Coronary artery (tissue), 2 donors: ENCODE measurements around the gene MCEMP1.

Source experiments
- DNase-seq: peaks from one replicate; pipeline ENCODE4 v3.0.0-alpha.2; 2017; ENCODE audit warnings: low spot score
- H3K27ac ChIP-seq, 2 donors: fragments of 200-600 bp; sonication (generic); one replicate each; pipeline ENCODE4 v1.5.1; 2016 to 2019
- H3K4me3 ChIP-seq: fragments of 200-600 bp; sonication (generic); 2 replicates; pipeline ENCODE4 v1.5.1; 2016; ENCODE audit warnings: mild to moderate bottlenecking, moderate library complexity
- TF ChIP-seq, protein P1 (sequence below): fragments of 200-600 bp; sonication (generic); IDR thresholded peaks from one replicate; pipeline ENCODE4 v1.5.1; 2019; ENCODE audit warnings: antibody characterized with exemption

The MCEMP1 gene

DNA sequence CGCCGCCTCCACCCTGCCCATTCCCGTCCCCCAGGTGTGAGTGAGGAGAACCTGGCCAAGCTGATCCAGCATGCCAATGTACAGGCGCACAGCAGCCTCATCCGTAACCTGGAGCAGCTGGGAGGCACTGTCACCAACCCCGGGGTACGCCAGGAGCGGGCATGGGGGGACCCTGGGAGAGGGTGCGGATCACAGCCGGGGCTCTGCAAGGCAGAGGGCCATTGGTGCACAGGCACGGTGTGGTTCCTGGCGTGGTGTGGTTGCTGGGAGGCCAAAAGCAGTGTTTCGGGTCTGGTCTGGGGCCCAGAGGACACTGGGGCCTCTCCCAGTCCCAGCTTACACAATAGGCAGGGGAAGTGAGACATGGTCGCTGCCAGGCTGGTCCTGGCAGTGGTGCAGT is 31.7 kb upstream of the MCEMP1 start:
- TF ChIP-seq, protein P1, sequence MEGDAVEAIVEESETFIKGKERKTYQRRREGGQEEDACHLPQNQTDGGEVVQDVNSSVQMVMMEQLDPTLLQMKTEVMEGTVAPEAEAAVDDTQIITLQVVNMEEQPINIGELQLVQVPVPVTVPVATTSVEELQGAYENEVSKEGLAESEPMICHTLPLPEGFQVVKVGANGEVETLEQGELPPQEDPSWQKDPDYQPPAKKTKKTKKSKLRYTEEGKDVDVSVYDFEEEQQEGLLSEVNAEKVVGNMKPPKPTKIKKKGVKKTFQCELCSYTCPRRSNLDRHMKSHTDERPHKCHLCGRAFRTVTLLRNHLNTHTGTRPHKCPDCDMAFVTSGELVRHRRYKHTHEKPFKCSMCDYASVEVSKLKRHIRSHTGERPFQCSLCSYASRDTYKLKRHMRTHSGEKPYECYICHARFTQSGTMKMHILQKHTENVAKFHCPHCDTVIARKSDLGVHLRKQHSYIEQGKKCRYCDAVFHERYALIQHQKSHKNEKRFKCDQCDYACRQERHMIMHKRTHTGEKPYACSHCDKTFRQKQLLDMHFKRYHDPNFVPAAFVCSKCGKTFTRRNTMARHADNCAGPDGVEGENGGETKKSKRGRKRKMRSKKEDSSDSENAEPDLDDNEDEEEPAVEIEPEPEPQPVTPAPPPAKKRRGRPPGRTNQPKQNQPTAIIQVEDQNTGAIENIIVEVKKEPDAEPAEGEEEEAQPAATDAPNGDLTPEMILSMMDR = no peak
- no peak for DNase-seq
- H3K4me3 ChIP-seq = no peak overlapping the region
- H3K27ac ChIP-seq = no peak overlapping the region

DNA sequence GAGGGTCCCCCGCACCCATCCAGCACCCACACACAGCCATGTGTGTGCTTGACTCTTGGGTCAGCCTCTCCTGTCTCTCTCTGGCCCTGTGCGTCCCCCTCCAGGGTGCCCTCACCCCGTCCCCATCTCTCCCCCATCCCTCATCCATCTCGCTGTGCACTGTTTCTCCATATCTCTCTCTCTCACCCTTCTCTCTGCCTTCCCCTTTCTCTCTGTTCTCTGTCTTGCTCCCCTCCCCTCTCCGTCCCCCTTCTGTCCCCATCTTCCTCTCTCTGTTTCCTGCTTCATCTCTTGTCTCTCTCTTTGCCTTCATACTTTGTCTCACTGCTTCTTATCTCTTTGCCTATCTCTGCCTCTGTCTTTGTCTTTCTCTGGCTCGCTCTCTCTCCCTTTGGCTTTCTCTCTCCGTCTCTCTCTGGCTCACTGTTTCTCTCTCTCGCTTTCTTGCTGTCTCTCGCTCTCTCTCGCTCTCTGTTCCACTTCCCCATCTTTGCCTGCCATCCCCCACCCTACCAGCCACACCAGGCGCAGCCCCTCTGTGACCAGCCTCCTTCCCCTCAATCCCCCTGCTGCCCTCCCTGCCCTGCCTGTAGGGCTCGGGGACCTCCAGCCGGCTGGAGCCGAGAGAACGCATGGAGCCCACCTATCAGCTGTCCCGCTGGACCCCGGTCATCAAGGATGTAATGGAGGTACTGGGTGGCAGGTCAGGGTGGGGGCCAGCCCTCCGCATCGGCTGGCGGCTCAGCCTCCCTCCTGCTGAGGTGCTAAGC is 31.0 kb upstream of the MCEMP1 start:
- no peak for DNase-seq
- TF ChIP-seq, protein P1 = no peak
- H3K27ac ChIP-seq = no peak overlapping the region
- no peak overlapping the region for H3K4me3 ChIP-seq

DNA sequence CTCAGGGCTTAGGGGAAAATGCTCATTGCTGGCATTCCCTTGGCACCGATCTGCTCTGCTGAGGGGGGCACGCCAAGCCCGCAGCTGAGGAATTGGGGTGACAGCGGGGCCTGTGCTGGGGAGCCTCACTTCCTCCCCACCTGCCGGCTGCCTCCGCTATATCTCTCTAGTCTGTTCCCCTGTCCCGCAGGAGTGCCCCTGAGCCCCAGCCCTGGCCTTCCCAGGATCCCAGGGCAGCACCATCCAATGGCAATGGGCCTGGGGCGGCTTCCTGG is 30.5 kb upstream of the MCEMP1 start:
- H3K27ac ChIP-seq = no peak overlapping the region

DNA sequence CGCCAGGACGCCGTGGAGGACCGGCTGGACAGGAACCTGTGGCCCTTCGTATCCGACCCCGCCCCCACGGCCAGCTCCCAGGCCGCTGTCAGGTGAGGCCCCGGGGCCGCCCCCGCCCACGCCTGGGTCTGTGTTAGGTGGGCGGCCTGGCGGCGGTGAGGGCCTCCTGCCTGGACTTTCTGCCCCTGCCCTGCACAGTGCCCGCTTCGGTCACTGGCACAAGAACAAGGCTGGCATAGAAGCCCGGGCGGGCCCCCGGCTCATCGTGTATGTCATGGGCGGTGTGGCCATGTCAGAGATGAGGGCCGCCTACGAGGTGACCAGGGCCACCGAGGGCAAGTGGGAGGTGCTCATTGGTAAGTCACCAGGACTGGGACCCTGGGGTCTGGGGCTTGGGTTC is 29.7 kb upstream of the MCEMP1 start:
- no peak for DNase-seq

More for the DNA sequence above, 30.5 kb upstream of the MCEMP1 start:
- no peak overlapping the region for H3K4me3 ChIP-seq
- TF ChIP-seq, protein P1 = no peak
- DNase-seq = no peak

DNA sequence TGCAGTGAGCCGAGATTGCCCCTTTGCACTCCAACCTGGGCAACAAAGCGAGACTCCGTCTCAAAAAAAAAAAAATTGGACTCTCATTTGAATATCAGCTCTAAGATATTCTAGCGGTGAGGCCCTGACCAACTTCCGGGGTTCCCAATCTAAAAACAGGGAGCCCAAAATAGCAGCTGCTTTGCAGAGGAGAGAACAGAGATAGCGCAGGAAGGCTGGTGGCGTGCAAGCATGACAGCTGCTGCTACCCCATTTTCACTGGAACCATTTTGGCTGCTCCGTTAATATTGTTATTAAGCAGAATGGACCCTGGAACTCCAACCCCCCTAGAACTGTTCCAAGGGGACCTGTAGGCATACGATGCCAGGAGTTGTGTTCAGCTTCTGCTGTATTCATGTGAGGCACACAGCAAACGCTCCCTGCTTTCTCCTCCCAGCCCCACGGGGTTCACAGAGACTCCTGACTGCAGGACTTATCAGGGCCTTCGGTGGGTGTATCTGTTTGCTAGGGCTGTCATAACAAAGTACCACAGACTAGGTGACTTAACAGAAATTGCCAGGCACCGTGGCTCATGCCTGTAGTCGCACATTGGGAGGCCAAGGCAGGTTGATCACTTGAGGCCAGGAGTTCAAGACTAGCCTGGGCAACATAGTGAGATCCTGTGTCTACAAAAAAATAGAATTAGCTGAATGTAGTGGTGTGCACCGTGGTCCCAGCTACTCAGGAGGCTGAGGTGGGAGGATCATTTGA is 28.4 kb upstream of the MCEMP1 start:
- no peak for DNase-seq
- Histone ChIP-seq H3K4me3 (no peak overlapping the region), H3K27ac (no peak overlapping the region)
- TF ChIP-seq, protein P1 = no peak

More for the DNA sequence above, 29.7 kb upstream of the MCEMP1 start:
- H3K27ac ChIP-seq = no peak overlapping the region
- TF ChIP-seq, protein P1 = no peak
- H3K4me3 ChIP-seq = no peak overlapping the region

DNA sequence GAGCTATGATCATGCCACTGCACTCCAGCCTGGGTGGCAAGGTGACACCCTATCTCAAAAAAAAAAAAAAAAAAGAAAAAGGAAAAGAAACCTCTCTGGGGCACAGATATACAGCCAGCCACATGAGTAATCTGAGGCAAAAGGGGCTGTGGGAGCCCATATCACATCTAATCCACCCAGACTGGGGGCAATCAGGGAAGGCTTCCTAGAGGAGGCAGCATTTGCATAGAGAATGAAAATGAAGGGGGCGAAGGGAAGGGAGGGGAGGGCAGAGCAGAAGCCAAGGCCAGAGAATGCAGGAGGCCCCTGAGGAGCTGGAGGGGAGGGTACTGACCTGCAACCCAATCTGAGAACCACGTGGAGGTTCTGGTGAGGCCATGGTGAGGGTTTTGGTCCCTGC is 26.7 kb upstream of the MCEMP1 start:
- no peak for DNase-seq
- Histone ChIP-seq H3K4me3 (no peak overlapping the region), H3K27ac (no peak overlapping the region)
- TF ChIP-seq, protein P1 = no peak
